IPS-18a (cell line): ENCODE results near the gene STK33.

Experiments
- H3K27ac ChIP-seq: one replicate; pipeline ENCODE4 v1.5.1; 2013; ENCODE audit warnings: low read length
- H3K27me3 ChIP-seq: one replicate; pipeline ENCODE4 v1.6.1; 2013; ENCODE audit warnings: mild to moderate bottlenecking, low read length; ENCODE audit not compliant: control insufficient read depth, insufficient read depth
- H3K36me3 ChIP-seq: one replicate; pipeline ENCODE4 v1.6.1; 2013; ENCODE audit warnings: low read depth, low read length; ENCODE audit not compliant: control insufficient read depth
- H3K4me1 ChIP-seq: one replicate; pipeline ENCODE4 v1.6.1; 2013; ENCODE audit warnings: low read depth, low read length; ENCODE audit not compliant: control insufficient read depth
- H3K4me3 ChIP-seq: one replicate; pipeline ENCODE4 v1.5.1; 2013; ENCODE audit warnings: low read length
- H3K9ac ChIP-seq: one replicate; pipeline ENCODE4 v1.6.1; 2013; ENCODE audit warnings: mild to moderate bottlenecking, low read length, moderate library complexity
- H3K9me3 ChIP-seq: one replicate; pipeline ENCODE4 v1.6.1; 2013; ENCODE audit warnings: low read depth, low read length; ENCODE audit not compliant: control insufficient read depth

STK33 gene

DNA sequence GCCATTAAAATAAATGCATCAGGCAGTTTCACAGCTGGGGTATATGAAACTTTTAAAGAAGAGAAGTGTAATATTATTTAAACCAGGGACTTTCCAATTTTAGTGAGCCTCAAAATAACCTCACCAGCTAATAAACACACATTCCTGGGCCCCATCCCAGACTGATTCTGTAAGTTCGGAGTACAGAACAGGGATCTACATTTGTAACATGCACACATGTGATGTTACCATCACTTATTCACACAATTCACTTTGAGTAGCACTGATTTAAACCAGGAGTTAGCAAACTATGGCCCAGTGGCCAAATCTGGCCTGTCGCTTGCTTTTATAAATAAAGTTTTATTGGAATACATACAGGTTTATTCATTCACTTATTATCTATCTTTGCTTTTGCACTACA lies 62.0 kb downstream of the STK33 start:
- no peak overlapping the region for H3K9ac ChIP-seq
- H3K4me1 ChIP-seq: peaks cover 11% of the 10 kb centered on the region
- H3K9me3 ChIP-seq: no peaks in the 10 kb centered on the region
- no peak overlapping the region for H3K27ac ChIP-seq
- H3K36me3 ChIP-seq: no peaks in the 10 kb centered on the region
- no peaks in the 10 kb centered on the region for H3K27me3 ChIP-seq
- no peak overlapping the region for H3K4me3 ChIP-seq

DNA sequence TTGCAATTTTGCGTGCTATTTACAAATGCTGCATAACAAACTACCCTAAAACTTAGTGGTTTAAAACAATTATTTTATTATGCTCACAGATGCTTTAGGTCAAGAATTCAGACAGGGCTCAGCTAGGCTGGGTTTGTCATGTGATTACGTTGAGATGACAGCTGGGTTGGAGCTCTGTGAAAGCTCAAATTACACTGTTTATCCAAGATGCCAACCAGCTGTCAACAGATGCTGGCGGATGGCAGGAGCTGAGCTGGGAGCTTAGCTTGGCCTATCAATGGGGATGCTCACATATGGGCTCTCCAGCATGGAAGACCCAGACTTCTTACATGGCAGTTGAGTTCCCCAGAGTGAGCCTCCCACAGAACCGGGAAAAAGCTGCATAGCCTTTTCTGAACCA lies 62.7 kb downstream of the STK33 start:
- Histone ChIP-seq H3K9ac (no peak overlapping the region), H3K27me3 (no peaks in the 10 kb centered on the region), H3K4me3 (no peak overlapping the region), H3K36me3 (no peaks in the 10 kb centered on the region), H3K4me1 (peaks cover 11% of the 10 kb centered on the region), H3K9me3 (no peaks in the 10 kb centered on the region), H3K27ac (no peak overlapping the region)

DNA sequence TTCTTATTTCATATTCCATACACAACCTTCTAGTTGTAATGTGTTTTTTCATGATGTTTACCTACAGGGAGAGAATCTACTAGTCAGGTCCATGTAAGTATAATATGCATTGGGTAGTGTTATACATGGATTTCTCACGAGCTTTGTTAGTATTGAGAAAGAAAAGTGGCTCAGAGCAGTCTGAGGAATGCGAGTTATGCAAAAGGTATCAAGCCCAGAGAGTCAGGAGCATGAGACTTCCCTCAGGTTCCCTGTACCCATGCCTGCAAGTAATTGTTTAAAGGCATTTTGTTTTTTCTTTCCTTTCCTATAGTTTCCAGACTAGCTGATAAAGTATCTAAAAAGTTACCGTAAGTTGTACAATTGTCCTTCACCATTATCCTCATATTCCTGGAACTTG lies 66.1 kb downstream of the STK33 start:
- Histone ChIP-seq H3K9ac (no peak overlapping the region), H3K36me3 (no peaks in the 10 kb centered on the region), H3K4me1 (peaks cover 11% of the 10 kb centered on the region), H3K27me3 (no peaks in the 10 kb centered on the region), H3K4me3 (no peak overlapping the region), H3K9me3 (no peaks in the 10 kb centered on the region), H3K27ac (no peak overlapping the region)

DNA sequence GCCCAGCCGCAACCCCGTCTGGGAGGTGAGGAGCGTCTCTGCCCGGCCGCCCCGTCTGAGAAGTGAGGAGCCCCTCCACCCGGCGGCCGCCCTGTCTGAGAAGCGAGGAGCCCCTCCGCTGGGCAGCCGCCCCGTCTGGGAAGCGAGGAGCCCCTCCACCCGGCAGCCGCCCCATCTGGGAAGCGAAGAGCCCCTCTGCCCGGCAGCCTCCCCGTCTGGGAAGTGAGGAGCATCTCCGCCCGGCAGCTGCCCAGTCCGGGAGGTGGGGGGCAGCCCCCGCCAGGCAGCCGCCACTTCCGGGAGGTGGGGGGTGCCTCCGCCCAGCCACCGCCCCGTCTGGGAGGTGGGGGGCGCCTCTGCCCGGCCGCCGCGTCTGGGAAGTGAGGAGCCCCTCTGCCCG lies 70.6 kb downstream of the STK33 start:
- Histone ChIP-seq H3K4me3 (no peak overlapping the region), H3K9ac (no peak overlapping the region), H3K27ac (no peak overlapping the region), H3K27me3 (no peaks in the 10 kb centered on the region), H3K9me3 (no peaks in the 10 kb centered on the region), H3K36me3 (no peaks in the 10 kb centered on the region), H3K4me1 (peaks cover 5% of the 10 kb centered on the region)

DNA sequence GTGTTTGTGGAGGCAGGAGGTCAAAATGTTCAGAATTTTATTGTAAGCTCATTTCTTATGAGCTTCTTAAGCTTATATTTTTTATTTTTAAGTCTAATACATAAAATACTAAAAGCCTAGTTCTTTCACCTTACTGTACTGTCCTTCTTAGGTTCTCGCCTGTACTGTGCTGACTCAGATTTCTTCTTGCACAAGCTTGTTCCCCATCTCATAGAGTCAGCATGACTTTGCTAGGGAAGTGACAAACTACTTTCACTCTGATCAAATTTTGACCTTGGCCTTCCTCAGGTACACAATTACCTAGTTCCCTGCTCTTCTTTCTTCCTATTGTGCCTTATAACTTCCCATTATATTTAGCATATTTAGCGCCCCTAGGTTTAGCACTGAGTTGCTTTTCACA lies 81.5 kb downstream of the STK33 start:
- no peak overlapping the region for H3K4me3 ChIP-seq
- H3K27me3 ChIP-seq: no peaks in the 10 kb centered on the region
- H3K36me3 ChIP-seq: no peaks in the 10 kb centered on the region
- H3K27ac ChIP-seq: no peak overlapping the region
- no peaks in the 10 kb centered on the region for H3K9me3 ChIP-seq
- H3K4me1 ChIP-seq: no peaks in the 10 kb centered on the region
- H3K9ac ChIP-seq: no peak overlapping the region

DNA sequence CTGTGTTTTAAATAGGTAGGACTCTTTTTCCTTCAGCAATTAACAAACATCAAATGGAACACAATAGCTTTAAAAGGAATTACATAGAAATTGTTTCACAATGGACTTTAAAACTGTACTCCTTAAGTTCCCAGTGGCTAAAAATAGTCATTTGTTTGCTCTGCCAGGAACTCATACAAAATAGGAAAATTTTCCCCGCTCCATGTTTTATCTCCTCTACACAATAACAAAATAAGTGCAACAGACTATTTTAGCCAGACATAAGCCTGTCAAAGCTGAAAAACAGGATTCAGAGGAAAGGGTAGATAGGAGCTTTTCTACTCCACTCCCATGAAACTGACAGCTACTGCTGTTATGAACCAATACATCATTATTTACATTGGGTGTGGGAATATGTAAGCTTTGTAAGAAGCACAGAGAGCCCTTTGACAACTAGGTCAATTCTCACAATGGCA lies 90.1 kb downstream of the STK33 start:
- Histone ChIP-seq H3K9me3 (no peaks in the 10 kb centered on the region), H3K36me3 (no peaks in the 10 kb centered on the region), H3K27ac (no peak overlapping the region), H3K27me3 (no peaks in the 10 kb centered on the region), H3K9ac (no peak overlapping the region), H3K4me3 (no peak overlapping the region), H3K4me1 (no peaks in the 10 kb centered on the region)

DNA sequence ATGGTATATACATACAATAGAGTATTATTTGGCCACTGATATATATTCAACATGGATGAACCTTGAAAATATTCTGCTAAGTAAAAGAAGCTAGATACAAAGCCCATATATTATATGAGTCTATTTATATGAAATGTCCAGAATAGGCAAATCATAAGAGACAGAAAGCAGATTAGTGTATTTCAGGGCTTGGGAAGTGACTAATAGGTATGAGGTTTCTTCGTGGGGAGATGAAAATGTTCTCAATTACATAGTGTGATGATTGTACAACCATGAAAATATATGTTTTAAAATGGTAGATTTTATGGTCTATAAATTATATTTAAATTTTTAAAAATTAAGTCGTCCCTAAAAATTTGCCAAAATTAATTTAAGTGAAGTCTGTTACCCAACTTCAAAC lies 92.2 kb downstream of the STK33 start:
- no peaks in the 10 kb centered on the region for H3K4me1 ChIP-seq

DNA sequence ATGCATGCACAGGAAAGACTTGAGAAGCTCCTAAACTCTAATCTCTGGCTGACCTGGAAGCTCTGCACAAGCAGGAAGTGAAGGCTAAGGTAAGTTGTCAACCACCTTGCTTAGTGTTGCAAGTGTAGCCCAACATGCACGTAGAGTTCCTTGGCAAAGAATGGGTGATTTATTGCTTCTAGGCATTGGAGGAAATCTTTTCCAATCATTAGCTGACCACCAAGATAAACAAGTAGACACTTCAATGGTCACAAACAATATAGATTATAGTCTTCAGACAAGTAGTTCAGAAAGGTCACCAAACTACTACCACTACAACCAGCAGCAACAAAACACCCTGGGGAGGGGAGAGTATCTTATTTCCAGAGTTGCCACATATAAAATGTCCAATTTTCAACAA lies 105.6 kb downstream of the STK33 start:
- peaks cover 5% of the 10 kb centered on the region for H3K9me3 ChIP-seq
- H3K27me3 ChIP-seq: no peaks in the 10 kb centered on the region
- H3K4me3 ChIP-seq: no peak overlapping the region
- no peak overlapping the region for H3K27ac ChIP-seq
- H3K36me3 ChIP-seq: no peaks in the 10 kb centered on the region
- no peak overlapping the region for H3K9ac ChIP-seq
- no peaks in the 10 kb centered on the region for H3K4me1 ChIP-seq

More for the DNA sequence above, 92.2 kb downstream of the STK33 start:
- Histone ChIP-seq H3K27ac (no peak overlapping the region), H3K9me3 (no peaks in the 10 kb centered on the region), H3K4me3 (no peak overlapping the region), H3K27me3 (no peaks in the 10 kb centered on the region), H3K36me3 (no peaks in the 10 kb centered on the region), H3K9ac (no peak overlapping the region)

DNA sequence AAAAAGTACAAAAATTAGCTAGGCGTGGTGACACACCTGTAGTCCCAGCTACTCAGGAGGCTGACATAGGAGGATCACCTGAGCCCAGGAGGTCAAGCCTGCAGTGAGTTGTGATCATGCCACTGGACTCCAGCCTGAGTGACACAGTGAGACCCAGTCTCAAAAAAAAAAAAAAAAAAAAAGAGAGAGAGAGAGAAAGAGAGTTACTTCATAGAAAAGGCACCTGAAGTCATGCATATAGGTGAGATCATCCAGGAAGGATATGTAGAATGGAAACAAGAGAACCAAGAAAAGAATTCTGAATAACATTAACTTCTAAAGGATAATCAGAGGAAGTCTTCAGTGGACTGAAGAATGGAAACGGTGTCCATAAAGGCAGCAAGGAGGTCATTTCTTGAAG lies 106.8 kb downstream of the STK33 start:
- H3K27me3 ChIP-seq: no peaks in the 10 kb centered on the region
- H3K4me3 ChIP-seq: no peak overlapping the region
- no peak overlapping the region for H3K27ac ChIP-seq
- no peaks in the 10 kb centered on the region for H3K4me1 ChIP-seq
- peaks cover 5% of the 10 kb centered on the region for H3K9me3 ChIP-seq
- no peak overlapping the region for H3K9ac ChIP-seq
- no peaks in the 10 kb centered on the region for H3K36me3 ChIP-seq

DNA sequence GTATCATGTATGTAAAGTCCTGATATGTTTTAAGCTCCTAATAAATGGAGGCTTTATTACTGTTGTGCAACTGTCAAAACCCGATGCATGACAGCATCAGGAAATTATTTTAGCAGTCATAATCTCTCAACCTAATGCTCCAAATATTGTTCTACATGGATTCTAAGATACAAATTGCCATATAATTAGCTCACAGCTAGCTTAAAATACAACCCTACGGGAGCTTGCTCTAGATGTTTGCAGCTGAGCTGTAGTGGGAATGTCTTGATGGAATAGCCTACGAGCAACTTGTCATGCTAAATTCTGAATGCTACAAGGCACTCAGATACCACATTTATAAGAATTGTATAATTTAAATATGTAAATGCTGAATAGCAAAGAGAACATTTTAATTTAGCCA lies 109.8 kb downstream of the STK33 start:
- no peaks in the 10 kb centered on the region for H3K36me3 ChIP-seq
- no peak overlapping the region for H3K4me3 ChIP-seq
- H3K9me3 ChIP-seq: no peaks in the 10 kb centered on the region
- no peaks in the 10 kb centered on the region for H3K27me3 ChIP-seq
- no peak overlapping the region for H3K27ac ChIP-seq
- H3K9ac ChIP-seq: no peak overlapping the region
- H3K4me1 ChIP-seq: no peaks in the 10 kb centered on the region

DNA sequence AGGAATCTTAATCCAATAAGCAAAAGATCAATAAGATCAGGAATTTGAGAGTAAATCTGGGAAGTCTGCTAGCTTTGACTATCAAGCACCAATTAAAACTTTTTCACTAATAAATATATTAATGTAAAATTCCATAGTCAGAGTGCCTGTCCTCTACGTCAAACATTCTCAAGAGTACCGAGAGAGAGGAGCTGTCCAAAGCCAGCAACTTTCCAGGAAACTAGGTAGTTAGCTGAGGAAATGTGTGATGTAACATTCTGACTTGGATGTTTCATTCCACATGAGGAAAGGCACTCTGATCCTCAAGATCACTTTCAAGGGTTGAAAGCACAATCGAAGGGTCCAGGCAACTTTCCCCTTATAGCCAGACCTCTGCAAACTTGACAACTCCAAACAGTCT lies 113.2 kb downstream of the STK33 start:
- Histone ChIP-seq H3K27me3 (no peaks in the 10 kb centered on the region), H3K9me3 (no peaks in the 10 kb centered on the region), H3K36me3 (no peaks in the 10 kb centered on the region), H3K4me1 (no peaks in the 10 kb centered on the region), H3K27ac (no peak overlapping the region), H3K9ac (no peak overlapping the region), H3K4me3 (no peak overlapping the region)

DNA sequence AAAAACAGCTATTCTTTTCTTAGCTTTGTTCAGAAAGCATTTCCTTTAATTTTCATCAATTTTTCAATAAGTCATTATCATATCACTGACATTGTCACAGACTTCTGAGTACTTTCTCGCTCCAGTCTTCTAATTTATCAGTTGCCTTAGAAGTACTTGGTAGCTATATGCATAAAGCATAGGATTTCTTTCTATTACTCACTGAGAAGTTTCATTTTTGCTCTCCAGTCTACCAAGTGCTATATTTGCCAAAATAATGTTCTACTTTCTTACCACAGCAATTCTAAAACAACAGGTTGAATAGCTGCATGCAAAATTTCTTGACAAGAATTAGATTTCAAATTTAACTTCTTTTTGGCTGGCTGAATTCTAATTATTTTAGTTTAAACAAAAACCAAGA lies 116.3 kb downstream of the STK33 start:
- H3K27ac ChIP-seq: no peak overlapping the region
- no peaks in the 10 kb centered on the region for H3K4me1 ChIP-seq
- H3K9me3 ChIP-seq: no peaks in the 10 kb centered on the region
- H3K36me3 ChIP-seq: no peaks in the 10 kb centered on the region
- H3K27me3 ChIP-seq: no peaks in the 10 kb centered on the region
- H3K4me3 ChIP-seq: no peak overlapping the region
- no peak overlapping the region for H3K9ac ChIP-seq
